SK-N-SH (cell line): Measurements from ENCODE around the gene TMEM62.

ENCODE experiments used
- CHD2 ChIP-seq: fragments of 150-350 bp; IDR thresholded peaks from 2 replicates; pipeline ENCODE4 v1.6.1; 2018; ENCODE audit warnings: low read length; ENCODE audit not compliant: partially characterized antibody
- CTCF ChIP-seq: fragments of 200-600 bp; sonication (generic); IDR thresholded peaks from 2 replicates; pipeline ENCODE4 v1.6.1; 2017; ENCODE audit warnings: antibody characterized with exemption, mild to moderate bottlenecking, moderate library complexity
- EZH2phosphoT487 ChIP-seq: fragments of 200-600 bp; sonication (generic); IDR thresholded peaks from 2 replicates; pipeline ENCODE4 v1.6.1; 2017; ENCODE audit warnings: low read depth, mixed run types, mild to moderate bottlenecking, antibody characterized with exemption, moderate library complexity, borderline replicate concordance
- FOXJ3 ChIP-seq: sonication (generic); formaldehyde crosslinking; IDR thresholded peaks from 2 replicates; pipeline ENCODE4 v1.5.1; 2020; ENCODE audit warnings: mild to moderate bottlenecking, missing genetic modification reagents
- MAX ChIP-seq: IDR thresholded peaks from 2 replicates; pipeline ENCODE4 v1.4.0; 2012; ENCODE audit warnings: low read depth
- POLR2AphosphoS5 ChIP-seq: IDR thresholded peaks from 2 replicates; pipeline ENCODE4 v1.6.1; 2012; ENCODE audit warnings: low read depth, low read length
- RFX5 ChIP-seq: IDR thresholded peaks from 2 replicates; pipeline ENCODE4 v1.6.1; 2012; ENCODE audit warnings: mild to moderate bottlenecking, improper control_type of control experiment, low read length
- TEAD4 ChIP-seq: IDR thresholded peaks from 2 replicates; pipeline ENCODE4 v1.4.0; 2012; ENCODE audit warnings: mild to moderate bottlenecking, borderline replicate concordance; ENCODE audit not compliant: insufficient read depth
- TF ChIP-seq, protein P1 (sequence below): IDR thresholded peaks from 2 replicates; pipeline ENCODE4 v1.6.1; 2012; ENCODE audit warnings: mild to moderate bottlenecking, low read depth, low read length, moderate library complexity

DNA sequence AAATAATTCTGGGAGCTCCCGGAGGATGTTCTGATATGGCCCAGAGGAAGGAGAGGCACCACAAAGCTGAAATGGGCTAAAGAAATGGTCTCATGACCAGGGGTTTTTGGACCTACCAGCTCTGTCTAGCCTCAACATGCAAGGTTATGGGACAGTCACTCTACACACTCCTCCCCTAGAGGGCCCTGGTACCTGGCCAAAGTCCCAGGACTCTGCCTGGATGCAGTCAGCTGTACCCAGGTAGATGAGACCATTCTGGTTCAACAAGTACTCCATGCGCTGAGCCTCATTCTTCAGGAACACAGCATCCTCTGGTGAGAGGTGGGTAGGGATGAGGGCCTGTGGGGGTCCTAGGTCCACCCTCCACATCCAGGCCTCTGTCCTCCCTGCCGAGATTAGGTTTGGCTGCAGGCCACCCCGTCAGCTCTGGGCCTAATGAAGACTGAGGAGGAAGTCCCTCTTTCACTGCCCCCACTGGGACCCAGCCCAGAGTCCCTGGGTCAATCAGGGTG lies 77.9 kb downstream of the TMEM62 start:
- TF ChIP-seq RFX5: no peak
- no peak for TF ChIP-seq CTCF
- no peak for TF ChIP-seq POLR2AphosphoS5
- no peak for TF ChIP-seq TEAD4
- TF ChIP-seq FOXJ3 (CRISPR knock-in tag): no peak
- TF ChIP-seq, protein P1, sequence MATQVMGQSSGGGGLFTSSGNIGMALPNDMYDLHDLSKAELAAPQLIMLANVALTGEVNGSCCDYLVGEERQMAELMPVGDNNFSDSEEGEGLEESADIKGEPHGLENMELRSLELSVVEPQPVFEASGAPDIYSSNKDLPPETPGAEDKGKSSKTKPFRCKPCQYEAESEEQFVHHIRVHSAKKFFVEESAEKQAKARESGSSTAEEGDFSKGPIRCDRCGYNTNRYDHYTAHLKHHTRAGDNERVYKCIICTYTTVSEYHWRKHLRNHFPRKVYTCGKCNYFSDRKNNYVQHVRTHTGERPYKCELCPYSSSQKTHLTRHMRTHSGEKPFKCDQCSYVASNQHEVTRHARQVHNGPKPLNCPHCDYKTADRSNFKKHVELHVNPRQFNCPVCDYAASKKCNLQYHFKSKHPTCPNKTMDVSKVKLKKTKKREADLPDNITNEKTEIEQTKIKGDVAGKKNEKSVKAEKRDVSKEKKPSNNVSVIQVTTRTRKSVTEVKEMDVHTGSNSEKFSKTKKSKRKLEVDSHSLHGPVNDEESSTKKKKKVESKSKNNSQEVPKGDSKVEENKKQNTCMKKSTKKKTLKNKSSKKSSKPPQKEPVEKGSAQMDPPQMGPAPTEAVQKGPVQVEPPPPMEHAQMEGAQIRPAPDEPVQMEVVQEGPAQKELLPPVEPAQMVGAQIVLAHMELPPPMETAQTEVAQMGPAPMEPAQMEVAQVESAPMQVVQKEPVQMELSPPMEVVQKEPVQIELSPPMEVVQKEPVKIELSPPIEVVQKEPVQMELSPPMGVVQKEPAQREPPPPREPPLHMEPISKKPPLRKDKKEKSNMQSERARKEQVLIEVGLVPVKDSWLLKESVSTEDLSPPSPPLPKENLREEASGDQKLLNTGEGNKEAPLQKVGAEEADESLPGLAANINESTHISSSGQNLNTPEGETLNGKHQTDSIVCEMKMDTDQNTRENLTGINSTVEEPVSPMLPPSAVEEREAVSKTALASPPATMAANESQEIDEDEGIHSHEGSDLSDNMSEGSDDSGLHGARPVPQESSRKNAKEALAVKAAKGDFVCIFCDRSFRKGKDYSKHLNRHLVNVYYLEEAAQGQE: no peak
- no peak for TF ChIP-seq CHD2
- no peak for TF ChIP-seq MAX
- TF ChIP-seq EZH2phosphoT487: no peak
